Sigmoid colon (tissue), 4 donors: ENCODE data around the gene KLHL1.

Experiments
- CTCF ChIP-seq, 4 experiments: fragments of 450-650 bp in 3 of 4; fragments of 200-600 bp in 1 of 4; IDR thresholded peaks; one replicate each; pipeline ENCODE4 v1.5.1; 2016 to 2019; ENCODE audit warnings: antibody characterized with exemption in 4 of 4, mild to moderate bottlenecking in 3 of 4, moderate library complexity in 2 of 4
- POLR2A ChIP-seq, 2 donors: fragments of 450-650 bp; IDR thresholded peaks; one replicate each; pipeline ENCODE4 v1.6.1; 2016; ENCODE audit warnings: antibody characterized with exemption in 2 of 2, mild to moderate bottlenecking in 2 of 2, moderate library complexity in 2 of 2
- POLR2AphosphoS5 ChIP-seq, 4 donors: sonication (generic); formaldehyde crosslinking; IDR thresholded peaks; one replicate each; pipeline ENCODE4 v1.6.1; 2017; ENCODE audit warnings: antibody characterized with exemption in 4 of 4

DNA sequence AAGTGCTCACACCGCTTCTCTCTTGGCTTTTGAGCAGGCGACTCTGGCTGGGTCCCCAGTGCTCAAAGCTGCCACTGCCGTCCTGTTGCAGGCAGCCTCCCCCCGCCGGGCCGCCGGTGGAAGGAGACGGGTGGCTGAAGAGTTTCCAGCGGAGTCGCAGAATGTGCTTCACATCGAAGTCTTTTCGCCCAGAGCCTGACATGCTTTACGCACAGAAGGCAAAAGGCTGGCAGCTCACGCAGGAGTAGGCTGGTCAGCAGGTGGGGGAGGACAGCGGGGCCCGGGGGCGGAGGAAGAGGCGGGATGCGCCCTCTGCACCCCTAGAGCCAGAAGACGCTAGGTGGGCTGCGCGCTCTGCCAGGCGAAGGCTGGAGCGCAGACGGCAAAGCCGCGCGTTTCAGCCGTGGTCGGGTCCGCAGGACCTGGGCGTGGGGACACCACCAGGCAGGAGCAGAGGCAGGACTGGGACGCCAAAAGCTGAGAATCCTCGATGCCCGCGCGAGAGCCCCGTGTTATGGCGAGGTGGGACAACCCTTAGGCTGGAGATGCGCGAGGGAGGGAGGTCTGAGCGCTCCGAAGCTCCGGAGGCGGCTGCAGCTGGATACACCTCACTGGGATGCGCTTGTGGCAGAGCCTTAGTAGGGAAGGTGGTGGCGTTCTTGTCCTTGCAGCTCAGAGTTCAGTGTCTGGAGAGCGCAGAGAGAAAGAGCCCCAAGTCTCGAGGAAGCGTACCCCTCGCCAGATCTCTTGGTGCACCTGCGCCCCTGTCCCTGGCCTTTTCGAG is 562 bp downstream of the KLHL1 start, which contains the start of gene ATXN8OS:
- TF ChIP-seq CTCF (IDR thresholded peaks at IDR 0.05) (no peak), POLR2A (IDR thresholded peaks at IDR 0.05) (no peak), POLR2AphosphoS5 (IDR thresholded peaks at IDR 0.05) (no peak)
